HG03045 (cell line): ENCODE measurements around the gene OSR1.
"Not testable (repeated sequence)": the region's sequence is repeated elsewhere in the genome, so short reads cannot be mapped to it uniquely, and the experiment has no call there.

Experiments
- ATAC-seq: cut with Tn5 transposase; IDR thresholded peaks from one replicate; pipeline ENCODE4 v1.9.1; 2021; ENCODE audit warnings: mild to moderate bottlenecking, moderate library complexity; ENCODE audit not compliant: unreplicated experiment

Gene OSR1

DNA sequence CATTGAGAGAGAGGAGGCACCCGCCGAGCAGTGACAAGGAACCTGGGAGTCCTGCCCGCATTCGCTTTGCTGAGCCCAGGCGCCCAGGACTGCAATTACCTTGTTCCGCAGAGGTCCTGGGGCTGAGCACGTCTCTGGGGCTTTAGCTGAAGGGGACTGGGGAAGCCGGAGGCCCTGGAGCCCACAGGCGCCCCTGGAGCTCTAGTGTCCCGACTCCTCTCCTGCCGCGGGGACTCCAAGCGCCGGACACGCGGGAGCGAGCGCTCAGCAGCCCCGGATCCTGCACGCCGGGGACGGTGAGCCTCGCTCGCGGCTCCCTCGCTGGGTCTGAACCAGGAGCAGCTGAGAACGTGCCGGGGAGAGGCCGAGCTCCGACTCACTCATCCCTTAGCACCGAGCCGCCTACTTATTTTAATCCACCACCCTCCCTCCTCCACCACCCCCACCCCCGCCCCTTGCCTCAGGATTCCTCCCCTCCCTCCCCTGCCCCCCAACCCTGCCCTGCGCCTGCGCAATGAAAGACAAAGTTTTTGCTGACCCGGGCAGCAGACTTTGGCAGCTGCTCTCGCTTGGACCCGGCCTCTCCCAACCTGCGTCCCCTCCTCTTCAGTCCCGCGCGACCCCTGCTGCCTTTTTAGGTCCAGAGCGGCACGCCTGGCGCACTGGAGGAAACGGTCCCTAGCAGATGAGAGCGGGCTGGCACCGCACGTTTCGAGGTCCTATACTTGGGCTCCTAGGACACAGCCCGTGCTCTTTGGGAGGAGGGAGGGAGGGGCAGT, at the start of gene OSR1:
OSR1 (minus strand) TSS at position 382 of the 779 bp plus-strand sequence. CDS start 4,818 bp downstream, outside the sequence.
- ATAC-seq = no peak

DNA sequence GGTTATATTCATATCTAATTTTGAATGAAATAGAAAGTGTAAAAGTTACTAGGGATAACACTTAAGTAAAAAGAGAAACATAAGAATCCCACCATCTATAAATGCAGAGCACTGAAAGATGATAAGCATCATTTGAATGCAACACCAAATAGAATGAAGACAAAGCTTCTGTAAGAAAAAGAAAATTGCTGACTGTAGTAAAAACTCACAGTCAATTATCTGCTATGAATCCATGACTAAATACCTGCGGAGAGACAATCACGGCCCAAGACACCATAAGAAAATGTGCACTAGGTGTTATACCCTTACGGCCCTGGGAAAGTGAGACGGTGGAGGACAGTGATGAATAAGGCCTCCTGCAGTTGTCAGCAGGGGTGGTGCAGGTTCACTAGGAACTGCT, 45.4 kb upstream of the OSR1 start:
- no peak for ATAC-seq

DNA sequence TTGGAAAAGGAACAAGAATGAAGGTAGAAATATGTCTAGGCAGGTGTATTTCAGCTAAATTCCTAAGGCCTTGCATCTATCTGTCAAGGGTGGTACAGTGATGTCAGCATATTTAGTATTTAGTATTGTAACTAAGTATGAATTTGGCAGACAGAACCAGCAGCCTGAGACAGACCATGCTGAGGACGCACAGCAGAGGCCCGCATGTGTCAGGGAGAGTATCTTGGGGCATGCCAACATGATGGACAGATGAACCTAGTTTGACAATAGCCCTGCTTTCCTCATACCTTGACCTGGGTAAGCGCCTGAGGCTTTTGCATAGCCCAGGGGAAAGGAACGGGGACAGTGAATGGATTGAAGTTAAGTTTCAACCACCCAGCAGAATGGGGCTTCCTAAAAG, 33.8 kb upstream of the OSR1 start:
- no peak for ATAC-seq

DNA sequence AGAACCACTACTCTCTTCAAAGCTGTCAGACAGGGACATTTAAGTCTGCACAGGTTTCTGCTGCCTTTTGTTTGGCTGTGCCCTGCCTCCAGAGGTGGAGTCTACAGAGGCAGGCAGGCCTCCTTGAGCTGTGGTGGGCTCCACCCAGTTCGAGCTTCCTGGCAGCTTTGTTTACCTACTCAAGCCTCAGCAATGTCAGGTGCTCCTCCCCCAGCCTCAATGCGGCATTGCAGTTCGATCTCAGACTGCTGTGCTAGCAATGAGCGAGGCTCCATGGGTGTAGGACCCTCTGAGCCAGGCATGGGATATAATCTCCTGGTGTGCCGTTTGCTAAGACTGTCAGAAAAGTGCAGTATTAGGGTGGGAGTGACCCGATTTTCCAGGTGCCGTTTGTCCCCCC, 31.0 kb upstream of the OSR1 start:
- ATAC-seq = not testable (repeated sequence)

DNA sequence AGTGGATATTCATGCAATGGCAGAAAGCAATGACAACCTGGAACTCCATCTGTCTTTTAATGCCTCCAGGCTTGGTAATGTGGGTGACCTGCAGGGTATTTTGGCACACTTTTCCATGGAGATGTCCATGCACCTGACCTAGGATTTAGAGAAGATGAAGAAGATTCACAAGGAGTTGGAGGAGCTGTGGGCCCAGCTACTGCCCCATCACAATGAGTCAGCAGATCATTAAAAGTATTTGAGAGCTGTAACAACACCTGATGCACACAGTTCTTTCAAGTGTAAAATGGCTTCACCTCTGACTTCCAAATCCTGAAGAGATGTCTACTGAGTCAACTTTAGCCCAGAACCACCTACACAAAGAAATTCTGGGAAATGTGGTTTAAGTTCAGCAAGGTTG, 22.1 kb upstream of the OSR1 start:
- no peak for ATAC-seq

DNA sequence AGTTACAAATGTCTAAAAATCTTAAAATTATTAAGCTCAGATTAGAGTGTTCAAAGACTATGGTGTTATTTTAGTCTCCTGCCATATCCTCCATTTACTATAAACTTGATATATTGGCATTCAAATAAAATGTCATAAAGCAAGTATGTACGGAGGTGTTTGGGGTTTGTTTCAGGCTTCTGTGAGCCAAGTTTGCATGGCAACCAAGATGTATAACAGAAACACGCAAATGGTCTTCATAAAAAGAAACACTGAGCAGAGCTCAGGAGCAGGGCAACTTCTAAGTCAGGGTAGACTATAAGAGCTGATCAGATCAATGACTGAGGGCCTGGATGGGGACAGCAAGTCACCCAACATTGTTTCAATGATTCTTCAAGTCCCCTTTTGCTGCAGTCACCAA, 20.5 kb upstream of the OSR1 start:
- no peak for ATAC-seq

DNA sequence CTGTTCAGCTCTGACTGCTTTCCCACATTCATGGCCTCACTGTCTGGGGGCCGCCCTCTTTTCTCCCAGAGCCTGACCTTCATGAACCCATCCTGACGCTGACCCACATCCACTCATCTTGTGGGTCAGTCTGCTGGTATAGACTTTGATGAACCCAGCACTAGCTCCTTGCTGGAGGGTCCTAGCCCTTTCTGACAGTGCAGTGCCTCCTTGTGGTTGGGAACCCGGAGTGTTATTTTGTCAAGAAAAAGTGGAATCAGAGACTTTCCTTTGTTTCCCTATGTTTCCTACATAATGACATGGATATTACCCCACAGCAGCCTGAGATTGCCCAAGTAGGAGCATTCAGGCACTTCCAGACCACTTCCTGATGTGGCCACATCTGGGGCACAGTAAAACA, 19.3 kb upstream of the OSR1 start:
- no peak for ATAC-seq

DNA sequence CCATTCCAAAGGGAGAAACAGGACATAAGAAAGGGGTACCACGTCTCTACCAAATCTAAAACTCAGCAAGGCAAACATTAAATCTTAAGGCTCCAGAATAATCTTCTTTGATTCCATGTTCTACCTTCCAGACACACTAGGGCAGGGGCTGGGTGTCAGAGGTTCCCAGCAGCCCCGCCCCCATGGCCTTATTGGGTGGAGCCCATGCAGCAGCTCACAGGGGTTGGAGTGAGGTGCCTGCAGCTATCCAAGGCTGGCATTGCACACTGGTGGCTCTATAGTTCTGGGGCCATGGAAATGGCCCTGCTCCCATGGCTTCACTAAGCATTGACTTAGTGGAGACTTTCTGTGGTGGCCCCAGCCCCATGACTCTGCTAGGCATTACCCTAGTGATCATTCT, 14.9 kb upstream of the OSR1 start:
- ATAC-seq = no peak

DNA sequence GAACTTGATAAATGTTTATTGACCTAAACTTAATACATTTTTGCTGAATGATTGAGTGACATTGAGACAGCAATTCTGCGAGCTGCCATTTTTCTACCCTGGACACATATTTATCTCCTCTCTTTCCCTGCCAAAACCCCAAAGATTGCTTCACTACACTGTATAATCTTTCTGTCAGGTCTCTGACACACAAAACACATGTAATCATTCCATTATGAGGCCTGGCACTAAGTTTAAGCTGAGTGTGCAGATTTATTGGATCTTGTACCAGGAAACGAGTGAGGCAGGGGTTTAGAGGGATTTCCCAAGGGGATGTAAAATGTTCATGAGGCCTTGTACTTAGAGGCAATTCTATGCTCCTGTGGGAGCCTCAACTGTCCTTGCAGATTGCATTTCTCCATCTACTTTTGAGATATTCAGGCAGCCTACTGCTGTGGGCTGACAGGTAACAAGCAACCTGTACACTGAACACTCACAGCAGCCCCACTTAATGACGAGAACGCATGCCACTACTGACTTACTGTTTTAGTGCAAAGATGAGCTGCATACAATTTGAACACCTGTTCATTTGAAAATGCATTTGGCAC, 13.7 kb upstream of the OSR1 start:
- ATAC-seq = no peak

DNA sequence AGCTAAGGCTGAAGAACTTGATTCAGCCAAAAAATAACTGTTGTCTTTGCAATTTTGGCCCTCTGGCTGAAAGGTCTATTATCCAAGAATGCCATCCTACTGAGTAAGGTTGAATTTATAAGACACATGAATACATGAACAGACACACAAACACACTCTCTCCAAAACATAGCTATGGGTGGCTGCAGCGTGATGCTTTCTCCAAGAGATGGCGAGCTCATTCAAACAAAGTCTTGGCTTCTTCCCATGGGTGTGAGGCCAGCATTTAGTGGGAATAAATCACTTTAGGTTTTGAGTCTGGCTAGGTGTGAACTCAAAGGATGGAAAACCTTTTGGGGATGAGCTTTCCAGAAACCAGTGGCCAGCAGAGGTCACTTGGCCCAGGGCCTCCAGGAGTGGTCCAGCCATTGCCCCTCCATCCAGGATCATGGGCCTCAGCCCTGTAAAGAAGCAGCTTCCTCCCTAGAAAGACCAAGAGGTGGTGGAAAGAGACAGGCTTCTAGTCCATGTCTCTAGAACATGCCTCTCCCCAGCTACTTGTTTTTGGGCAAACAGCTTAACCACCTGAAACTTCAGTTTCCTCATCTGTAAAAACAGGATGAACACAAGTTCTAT, 11.0 kb upstream of the OSR1 start:
- no peak for ATAC-seq

DNA sequence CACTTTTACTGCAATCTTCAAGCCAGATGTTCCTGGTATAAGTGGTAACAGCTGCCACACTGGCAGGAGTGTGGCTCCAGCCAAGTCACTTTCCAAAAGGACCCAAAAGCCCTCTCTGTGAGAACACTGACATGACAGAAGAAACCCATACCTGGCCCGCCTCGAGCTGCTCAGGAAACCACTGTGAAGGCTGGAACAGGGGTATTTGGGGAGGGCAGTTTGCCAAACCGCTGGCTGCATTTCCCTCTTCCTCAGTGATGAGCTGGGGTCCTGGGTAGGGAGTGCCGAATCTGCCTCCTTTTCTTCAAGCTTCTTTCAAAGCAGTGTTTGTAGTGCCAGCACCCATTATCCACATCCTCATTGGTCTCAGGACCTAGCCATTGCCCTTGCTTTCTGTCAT, 10.3 kb upstream of the OSR1 start:
- no peak for ATAC-seq

DNA sequence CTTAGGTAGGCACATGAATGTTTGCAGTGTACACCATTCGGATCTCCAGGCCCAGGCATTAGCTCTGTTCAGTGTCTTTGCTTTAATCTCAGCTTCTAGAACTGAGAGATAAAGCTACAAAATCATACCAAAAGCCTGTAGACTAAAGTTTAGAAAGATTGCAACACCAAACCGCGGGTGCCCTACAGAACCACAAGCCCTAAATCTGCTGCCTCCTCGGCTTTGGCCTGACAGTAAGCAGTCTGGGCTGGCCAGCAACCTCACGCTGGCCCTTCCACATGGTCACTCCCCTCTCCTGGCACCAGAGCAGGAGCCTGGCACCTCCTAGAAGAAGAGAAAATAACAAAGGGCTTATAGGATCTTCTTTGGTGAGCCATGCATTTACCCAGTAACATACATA, 8.9 kb upstream of the OSR1 start:
- ATAC-seq = no peak

DNA sequence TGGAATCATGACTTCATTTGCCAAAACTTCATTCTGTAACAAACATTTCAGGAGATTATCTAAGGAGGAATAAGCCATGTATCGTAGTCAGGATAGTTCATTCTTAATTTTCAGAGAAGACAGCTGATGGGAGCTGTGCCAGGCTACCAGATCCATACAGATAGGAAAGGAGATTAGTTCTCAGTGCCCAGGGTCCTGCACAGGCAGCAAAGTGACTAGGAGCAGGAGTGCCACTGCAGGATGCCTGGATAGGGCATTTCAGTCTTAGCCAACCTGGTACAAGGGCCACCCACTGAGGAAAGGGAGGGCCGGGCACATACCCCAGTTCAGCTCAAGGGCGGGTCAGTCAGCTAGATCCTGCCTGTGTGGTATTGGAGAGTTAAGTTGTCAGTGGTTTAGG, 6.7 kb upstream of the OSR1 start:
- no peak for ATAC-seq

DNA sequence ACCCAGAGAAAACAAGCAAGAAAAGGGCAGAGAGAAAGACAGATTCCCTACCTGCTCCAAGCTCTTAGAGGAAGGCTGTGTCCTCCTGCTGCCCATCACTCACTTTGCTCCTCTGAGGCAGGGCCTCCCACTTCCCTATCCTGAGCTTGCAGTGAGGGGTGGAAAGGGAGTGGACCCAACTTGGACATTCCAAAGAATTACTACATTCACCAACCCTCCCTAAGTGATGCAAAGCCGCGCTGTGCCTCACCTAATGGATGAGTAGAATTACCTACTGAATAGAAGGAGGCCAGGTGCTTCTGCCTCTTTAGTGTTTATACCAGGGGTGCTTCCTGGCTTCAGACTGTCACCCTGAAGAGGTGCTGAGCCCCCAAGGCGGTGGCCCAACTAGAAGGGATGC, 5.6 kb upstream of the OSR1 start:
- no peak for ATAC-seq

DNA sequence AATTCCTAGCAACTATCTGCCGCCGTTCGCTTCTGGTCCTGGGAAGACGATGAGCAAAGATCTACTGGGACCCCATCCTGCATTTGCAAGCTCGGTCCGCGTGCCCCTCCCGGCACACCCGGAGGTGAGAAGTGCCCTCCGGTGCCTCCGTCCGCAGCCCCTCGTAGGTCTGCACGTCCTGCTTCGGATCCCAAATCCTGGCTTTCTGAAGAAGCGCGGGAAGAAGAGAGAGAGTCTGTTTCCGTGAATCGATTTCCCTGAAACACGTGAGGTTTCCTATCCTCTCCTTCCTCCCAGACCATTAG, 5.0 kb upstream of the OSR1 start:
- ATAC-seq = no peak

DNA sequence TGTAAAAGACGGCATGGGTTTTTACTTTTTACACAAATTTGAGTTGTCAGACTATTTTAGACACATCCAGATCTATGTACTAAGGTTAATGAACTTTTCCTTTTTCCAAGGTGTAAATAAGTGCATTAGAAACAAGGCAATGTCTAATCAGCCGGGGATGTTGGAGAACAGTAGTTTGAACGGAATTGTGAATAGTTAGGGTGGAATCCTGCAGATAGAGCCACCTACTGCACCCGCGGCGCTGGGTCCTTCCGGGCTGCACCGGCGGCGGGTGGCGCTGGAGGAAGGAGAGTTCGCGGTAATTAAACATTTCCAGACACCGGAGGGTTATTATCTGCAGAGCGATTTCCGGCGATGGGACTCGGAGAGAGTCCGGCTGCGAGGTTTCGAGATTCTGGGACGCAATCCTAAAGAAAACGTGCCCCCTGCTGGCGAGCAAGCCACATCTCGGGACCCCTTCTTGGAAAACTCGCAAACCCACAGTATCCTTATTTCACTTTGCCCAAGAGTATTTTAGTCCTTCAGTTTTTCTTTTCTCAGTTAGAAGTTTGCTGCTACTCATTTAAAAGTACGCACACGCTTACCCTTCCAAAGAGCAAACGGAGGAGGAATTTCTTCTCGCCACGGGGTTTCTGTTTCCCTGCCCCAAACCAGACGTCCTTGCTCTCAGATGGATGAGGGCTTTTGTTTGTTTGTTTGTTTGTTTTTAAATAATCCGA, 4.5 kb upstream of the OSR1 start:
- no peak for ATAC-seq

DNA sequence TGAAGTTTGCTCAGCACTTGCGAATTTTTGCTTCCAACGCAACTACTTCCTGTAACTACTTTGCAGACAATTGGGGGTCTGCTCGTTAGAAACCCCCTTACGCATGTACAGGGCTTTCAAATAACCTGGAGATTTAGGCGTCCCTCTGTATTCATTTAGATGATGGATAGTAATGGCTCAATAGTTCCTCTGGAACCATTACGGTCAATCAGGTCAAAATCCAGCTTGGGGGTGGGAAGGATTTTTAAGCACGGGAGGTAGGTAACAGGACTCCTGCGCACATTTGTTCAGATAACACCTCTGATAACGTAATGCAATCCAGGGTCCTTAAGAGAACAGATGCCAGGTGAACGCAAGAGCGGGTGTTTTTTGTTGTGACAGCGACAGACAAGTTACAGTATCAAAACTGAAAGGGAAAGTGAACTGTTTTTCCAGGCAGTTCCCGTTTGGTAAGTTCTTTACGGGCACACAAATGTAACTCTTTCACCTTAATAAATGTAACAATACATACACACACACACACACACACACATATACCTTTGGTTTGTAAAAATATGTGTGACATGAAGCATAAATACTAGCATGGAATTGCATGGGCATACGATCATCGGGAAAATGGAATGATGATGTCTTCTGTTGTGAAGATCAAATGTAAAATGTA, 3.8 kb upstream of the OSR1 start:
- no peak for ATAC-seq

DNA sequence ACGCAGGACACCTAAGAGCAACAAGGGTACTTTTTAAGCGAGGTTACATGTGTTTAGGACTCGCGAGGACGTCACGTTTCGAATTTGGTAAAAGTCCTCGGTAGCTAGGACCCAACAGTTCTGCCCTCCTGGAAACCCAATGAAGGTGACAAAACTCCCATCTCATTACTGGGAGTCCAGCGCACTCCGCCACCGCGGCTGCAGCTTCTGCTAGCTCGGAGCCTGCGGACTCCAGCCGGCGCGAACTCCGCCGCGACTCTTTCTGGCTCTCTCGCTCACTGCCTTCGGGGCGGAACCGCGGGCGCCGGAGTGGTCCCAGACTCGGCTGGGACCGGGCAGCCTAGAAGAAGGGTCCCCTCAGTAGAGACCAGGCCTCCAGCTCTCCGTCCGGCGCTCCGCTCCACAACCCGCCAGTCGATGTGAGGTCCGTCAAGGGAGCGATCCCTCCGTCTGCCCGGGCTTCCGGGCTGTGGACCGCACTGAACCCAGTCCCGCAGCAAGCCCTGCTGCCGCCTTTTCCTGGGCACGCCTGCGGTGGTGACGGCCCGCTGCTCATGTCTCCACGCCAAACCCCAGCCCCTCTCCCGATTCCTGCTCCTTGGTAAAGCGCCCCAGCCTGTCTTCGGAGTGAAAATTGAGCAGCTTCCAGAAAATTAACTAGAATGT, 3.0 kb upstream of the OSR1 start:
- ATAC-seq = no peak

DNA sequence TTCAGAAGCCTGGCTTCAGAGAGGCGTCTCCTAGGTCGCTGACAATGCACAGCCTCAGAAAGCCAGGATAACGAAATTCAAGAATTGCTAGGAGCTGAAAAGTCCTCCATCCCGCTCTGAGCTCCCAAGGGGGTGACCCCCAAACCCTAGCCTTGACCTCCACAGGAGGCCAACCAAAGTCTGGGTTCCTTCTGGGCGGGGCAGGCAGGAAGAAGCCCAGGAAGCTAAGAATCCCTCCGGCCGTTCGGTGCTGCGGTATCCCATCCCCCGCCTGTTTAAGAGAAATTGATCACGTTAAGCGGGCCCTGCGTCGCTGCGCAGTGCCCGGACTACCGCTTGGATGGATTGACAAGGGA, 2.5 kb upstream of the OSR1 start:
- no peak for ATAC-seq

DNA sequence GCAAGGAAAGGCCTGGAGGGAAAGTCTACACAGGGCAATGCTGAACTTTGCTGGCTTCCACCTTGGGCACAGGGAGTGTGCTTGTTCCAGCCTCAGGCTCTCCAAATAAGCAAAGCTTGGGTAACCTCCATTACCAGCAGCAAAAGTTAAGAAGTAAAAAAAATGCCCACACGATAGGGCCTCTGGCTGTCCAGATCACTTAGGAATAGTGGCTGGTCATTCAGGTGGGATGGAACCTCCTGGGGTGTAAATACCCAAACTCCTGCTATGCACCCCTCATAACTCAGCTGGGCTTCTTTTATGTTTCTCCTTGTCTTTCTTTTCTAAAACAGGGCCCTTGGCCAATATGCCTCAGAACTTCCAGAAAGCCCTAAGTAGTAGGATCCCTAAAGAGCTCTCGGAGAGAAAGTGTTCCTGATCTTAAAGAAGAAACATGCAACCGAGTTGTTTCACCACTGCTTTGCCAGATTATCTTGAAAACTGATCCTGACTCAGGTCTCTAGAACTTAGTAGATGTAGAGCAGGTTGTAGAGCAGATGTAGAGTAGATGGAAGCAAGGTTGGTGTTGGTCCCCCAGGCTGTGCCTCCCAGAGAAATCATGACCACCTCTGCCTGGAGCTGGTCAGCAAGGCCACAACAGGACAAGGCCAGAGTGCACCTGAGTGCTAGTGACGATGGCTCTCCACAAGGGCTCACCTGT, 2.0 kb upstream of the OSR1 start:
- ATAC-seq = no peak
